ENCODE measurements around the gene CLIP3. TPM values are rescaled to one million over a fixed set of nuclear protein-coding genes. Genes with fewer than 3 reads are reported as not detected.
"Not testable (repeated sequence)": the region's sequence is repeated elsewhere in the genome, so short reads cannot be mapped to it uniquely, and the experiment has no call there.

Gene CLIP3
- total RNA-seq, 1 experiment from 2014 or later: 1.5 TPM

GRCh38 chr19:36068810-36069499 is 36.3 kb upstream of the CLIP3 start:
- peaks cover 13% of the 10 kb centered on the region; the same call in 1 of the 2 replicates for H4K20me1 ChIP-seq (ENCODE audit: insufficient read depth)
- H3K79me2 ChIP-seq (ENCODE audit: insufficient read depth, low read length); H3K9ac ChIP-seq (ENCODE audit: low read length); RAD21 ChIA-PET (ENCODE audit: low non-redundant PET in 1 of 2, low total read pairs in 2 of 2, uncharacterized antibody in 2 of 2, unreplicated experiment in 2 of 2); H3K4me2 ChIP-seq (ENCODE audit: low read length); ATAC-seq; H3K4me3 ChIP-seq (replicated peaks in 1 of 2; ENCODE audit: low read depth in 1 of 2, low read length in 2 of 2); DNase-seq (ENCODE audit: low read depth, low spot score); BruUV-seq (replicated peaks); H3K27ac ChIP-seq (ENCODE audit: low read depth, low read length); H3K9me3 ChIP-seq (ENCODE audit: control insufficient read depth in 1 of 2, insufficient read depth in 1 of 2, low read depth in 1 of 2, low read length in 2 of 2); H3K9me2 ChIP-seq (ENCODE audit: insufficient read depth); POLR2A ChIA-PET; H3K27me3 ChIP-seq (ENCODE audit: insufficient read depth, low read length); H2AFZ ChIP-seq (ENCODE audit: low read depth, low read length, poor library complexity, severe bottlenecking); CTCF ChIA-PET: not testable (repeated sequence)
- intact Hi-C loops (cut with micrococcal nuclease): loop anchor here (10.0 kb wide), 1 partner anchor 1046 kb away; no protein-coding TSS in a partner anchor
- H3K36me3 ChIP-seq (ENCODE audit: control insufficient read depth in 1 of 2, insufficient read depth in 2 of 2, low read length in 2 of 2): peaks cover 11 to 50% of the 10 kb centered on the region in 2 experiments
- H3K4me1 ChIP-seq (ENCODE audit: control insufficient read depth in 1 of 2, insufficient read depth in 2 of 2, low read length in 2 of 2): peaks cover 14 to 17% of the 10 kb centered on the region in 2 experiments

DNA sequence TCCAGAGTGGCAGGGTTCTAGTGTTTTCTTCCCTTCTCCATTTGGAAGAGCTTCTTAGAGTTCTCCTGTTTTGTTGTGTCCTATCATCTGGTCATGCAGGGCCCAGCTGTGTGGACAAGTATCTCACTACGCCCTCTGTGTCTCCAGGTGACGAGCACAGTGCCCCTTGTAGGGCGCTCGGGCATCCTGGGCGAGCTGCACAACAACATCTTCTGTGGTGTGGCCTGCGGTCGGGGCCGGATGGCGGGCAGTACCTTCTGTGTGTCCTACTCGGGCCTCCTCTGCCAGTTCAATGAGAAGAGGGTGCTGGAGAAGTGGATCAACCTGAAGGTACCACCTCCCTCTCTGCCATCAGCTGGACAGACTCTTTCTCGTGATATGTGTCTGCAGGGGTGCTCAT is 35.0 kb upstream of the CLIP3 start:
- H4K20me1 ChIP-seq (ENCODE audit: insufficient read depth): peaks cover 13% of the 10 kb centered on the region; the same call in 1 of the 2 replicates
- H3K4me3 ChIP-seq (replicated peaks in 1 of 2; ENCODE audit: low read depth in 1 of 2, low read length in 2 of 2): no peak overlapping the region
- no peaks in the 10 kb centered on the region for H3K9me3 ChIP-seq (ENCODE audit: control insufficient read depth in 1 of 2, insufficient read depth in 1 of 2, low read depth in 1 of 2, low read length in 2 of 2)
- peaks cover 14 to 17% of the 10 kb centered on the region in 2 experiments for H3K4me1 ChIP-seq (ENCODE audit: control insufficient read depth in 1 of 2, insufficient read depth in 2 of 2, low read length in 2 of 2)
- H3K36me3 ChIP-seq (ENCODE audit: control insufficient read depth in 1 of 2, insufficient read depth in 2 of 2, low read length in 2 of 2): peaks cover 4 to 40% of the 10 kb centered on the region in 2 experiments
- H3K4me2 ChIP-seq (ENCODE audit: low read length): no peak overlapping the region
- H3K27me3 ChIP-seq (ENCODE audit: insufficient read depth, low read length): no peaks in the 10 kb centered on the region
- POLR2A ChIA-PET: no interaction called here
- CTCF ChIA-PET: no interaction called here
- TF ChIP-seq, protein P1, sequence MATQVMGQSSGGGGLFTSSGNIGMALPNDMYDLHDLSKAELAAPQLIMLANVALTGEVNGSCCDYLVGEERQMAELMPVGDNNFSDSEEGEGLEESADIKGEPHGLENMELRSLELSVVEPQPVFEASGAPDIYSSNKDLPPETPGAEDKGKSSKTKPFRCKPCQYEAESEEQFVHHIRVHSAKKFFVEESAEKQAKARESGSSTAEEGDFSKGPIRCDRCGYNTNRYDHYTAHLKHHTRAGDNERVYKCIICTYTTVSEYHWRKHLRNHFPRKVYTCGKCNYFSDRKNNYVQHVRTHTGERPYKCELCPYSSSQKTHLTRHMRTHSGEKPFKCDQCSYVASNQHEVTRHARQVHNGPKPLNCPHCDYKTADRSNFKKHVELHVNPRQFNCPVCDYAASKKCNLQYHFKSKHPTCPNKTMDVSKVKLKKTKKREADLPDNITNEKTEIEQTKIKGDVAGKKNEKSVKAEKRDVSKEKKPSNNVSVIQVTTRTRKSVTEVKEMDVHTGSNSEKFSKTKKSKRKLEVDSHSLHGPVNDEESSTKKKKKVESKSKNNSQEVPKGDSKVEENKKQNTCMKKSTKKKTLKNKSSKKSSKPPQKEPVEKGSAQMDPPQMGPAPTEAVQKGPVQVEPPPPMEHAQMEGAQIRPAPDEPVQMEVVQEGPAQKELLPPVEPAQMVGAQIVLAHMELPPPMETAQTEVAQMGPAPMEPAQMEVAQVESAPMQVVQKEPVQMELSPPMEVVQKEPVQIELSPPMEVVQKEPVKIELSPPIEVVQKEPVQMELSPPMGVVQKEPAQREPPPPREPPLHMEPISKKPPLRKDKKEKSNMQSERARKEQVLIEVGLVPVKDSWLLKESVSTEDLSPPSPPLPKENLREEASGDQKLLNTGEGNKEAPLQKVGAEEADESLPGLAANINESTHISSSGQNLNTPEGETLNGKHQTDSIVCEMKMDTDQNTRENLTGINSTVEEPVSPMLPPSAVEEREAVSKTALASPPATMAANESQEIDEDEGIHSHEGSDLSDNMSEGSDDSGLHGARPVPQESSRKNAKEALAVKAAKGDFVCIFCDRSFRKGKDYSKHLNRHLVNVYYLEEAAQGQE (IDR thresholded peaks at IDR 0.05; ENCODE audit: low read depth): no peak
- no peak for TF ChIP-seq EZH2phosphoT487 (IDR thresholded peaks at IDR 0.05; ENCODE audit: borderline replicate concordance)
- TF ChIP-seq ZFX (IDR thresholded peaks at IDR 0.05): no peak
- TF ChIP-seq EZH2 (IDR thresholded peaks at IDR 0.05): no peak
- no peak for TF ChIP-seq FOSL1 (IDR thresholded peaks at IDR 0.05; ENCODE audit: low read depth)
- TF ChIP-seq, protein P2, sequence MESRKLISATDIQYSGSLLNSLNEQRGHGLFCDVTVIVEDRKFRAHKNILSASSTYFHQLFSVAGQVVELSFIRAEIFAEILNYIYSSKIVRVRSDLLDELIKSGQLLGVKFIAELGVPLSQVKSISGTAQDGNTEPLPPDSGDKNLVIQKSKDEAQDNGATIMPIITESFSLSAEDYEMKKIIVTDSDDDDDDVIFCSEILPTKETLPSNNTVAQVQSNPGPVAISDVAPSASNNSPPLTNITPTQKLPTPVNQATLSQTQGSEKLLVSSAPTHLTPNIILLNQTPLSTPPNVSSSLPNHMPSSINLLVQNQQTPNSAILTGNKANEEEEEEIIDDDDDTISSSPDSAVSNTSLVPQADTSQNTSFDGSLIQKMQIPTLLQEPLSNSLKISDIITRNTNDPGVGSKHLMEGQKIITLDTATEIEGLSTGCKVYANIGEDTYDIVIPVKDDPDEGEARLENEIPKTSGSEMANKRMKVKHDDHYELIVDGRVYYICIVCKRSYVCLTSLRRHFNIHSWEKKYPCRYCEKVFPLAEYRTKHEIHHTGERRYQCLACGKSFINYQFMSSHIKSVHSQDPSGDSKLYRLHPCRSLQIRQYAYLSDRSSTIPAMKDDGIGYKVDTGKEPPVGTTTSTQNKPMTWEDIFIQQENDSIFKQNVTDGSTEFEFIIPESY (IDR thresholded peaks at IDR 0.05; ENCODE audit: extremely low read depth, insufficient replicate concordance, low read length): no peak
- no peak for TF ChIP-seq EGR1 (IDR thresholded peaks at IDR 0.05; ENCODE audit: low read depth)
- TF ChIP-seq ZNF274 (IDR thresholded peaks at IDR 0.05; ENCODE audit: low read depth, low read length): no peak
- TF ChIP-seq CEBPB (IDR thresholded peaks at IDR 0.05; ENCODE audit: low read depth): no peak
- TF ChIP-seq TCF7L2 (IDR thresholded peaks at IDR 0.05; ENCODE audit: borderline replicate concordance, extremely low read depth, insufficient read depth, insufficient read length): no peak
- TF ChIP-seq YY1 (IDR thresholded peaks at IDR 0.05; ENCODE audit: extremely low read depth, insufficient replicate concordance, low read depth, low read length): no peak
- TF ChIP-seq RAD21 (IDR thresholded peaks at IDR 0.05; ENCODE audit: low read depth): no peak
- intact Hi-C loops (cut with micrococcal nuclease): loop anchor here (10.0 kb wide), 1 partner anchor 1047 kb away; no protein-coding TSS in a partner anchor
- DNase-seq (ENCODE audit: low read depth, low spot score) (no peak), ATAC-seq (no peak)
- no peak overlapping the region for H3K9ac ChIP-seq (ENCODE audit: low read length)
- BruUV-seq (replicated peaks): no TSS peak
- no peak overlapping the region for H2AFZ ChIP-seq (ENCODE audit: low read depth, low read length, poor library complexity, severe bottlenecking)
- no peaks in the 10 kb centered on the region for H3K9me2 ChIP-seq (ENCODE audit: insufficient read depth)
- H3K79me2 ChIP-seq (ENCODE audit: insufficient read depth, low read length): no peaks in the 10 kb centered on the region; the same call in 1 of the 2 replicates
- H3K27ac ChIP-seq (ENCODE audit: low read depth, low read length): no peak overlapping the region
- RAD21 ChIA-PET (ENCODE audit: low non-redundant PET in 1 of 2, low total read pairs in 2 of 2, uncharacterized antibody in 2 of 2, unreplicated experiment in 2 of 2): interaction anchor here in 1 of 2 experiments (0.9 kb wide), 1 partner anchor 96 kb away, joined by 3 read pairs; no protein-coding TSS in a partner anchor

Data from HCT116 (cell line).